Panc1 (cell line): ENCODE measurements around the gene FREM1.

Source experiments
- POLR2AphosphoS5 ChIP-seq: IDR thresholded peaks from 2 replicates; pipeline ENCODE4 v1.6.1; 2012; ENCODE audit warnings: mild to moderate bottlenecking, low read depth, low read length, moderate library complexity
- SIN3A ChIP-seq: IDR thresholded peaks from 2 replicates; pipeline ENCODE4 v1.6.1; 2012; ENCODE audit warnings: low read depth, mild to moderate bottlenecking, low read length, moderate library complexity, borderline replicate concordance; ENCODE audit not compliant: insufficient read depth
- TCF7L2 ChIP-seq: IDR thresholded peaks from 2 replicates; pipeline ENCODE4 v1.6.1; 2011; ENCODE audit warnings: mild to moderate bottlenecking, low read depth, low read length, inconsistent platforms
- TF ChIP-seq, protein P1 (sequence below): fragments of 450-650 bp; IDR thresholded peaks from 2 replicates; pipeline ENCODE4 v1.5.1; 2017; ENCODE audit warnings: mild to moderate bottlenecking
- TF ChIP-seq, protein P2 (sequence below), 2 experiments: IDR thresholded peaks; 2 replicates each; pipeline ENCODE4 v1.6.1; 2011 to 2012; ENCODE audit warnings: low read depth in 2 of 2, control low read depth in 1 of 2, low read length in 1 of 2, mild to moderate bottlenecking in 1 of 2, moderate library complexity in 1 of 2; ENCODE audit not compliant: insufficient read depth in 1 of 2

DNA sequence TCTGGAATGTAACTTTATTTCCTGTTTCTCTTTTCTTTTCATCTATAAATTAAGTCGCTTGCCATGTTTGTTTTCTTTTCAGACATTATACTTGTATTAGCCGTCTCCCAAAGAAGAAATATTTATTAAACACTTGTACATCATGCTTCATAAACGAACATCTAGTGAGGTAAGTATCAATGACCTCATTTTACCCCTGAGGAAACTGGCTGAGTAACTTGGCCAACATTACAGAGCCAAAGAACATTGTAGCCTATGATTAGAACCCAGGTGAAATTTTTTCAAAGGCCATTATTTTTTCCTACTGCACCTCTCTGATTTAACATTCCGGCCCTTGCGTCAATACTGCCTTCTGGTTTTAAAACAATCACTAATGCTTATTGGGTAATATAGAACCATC, 4.2 kb downstream of the FREM1 start:
- TF ChIP-seq, protein P1, sequence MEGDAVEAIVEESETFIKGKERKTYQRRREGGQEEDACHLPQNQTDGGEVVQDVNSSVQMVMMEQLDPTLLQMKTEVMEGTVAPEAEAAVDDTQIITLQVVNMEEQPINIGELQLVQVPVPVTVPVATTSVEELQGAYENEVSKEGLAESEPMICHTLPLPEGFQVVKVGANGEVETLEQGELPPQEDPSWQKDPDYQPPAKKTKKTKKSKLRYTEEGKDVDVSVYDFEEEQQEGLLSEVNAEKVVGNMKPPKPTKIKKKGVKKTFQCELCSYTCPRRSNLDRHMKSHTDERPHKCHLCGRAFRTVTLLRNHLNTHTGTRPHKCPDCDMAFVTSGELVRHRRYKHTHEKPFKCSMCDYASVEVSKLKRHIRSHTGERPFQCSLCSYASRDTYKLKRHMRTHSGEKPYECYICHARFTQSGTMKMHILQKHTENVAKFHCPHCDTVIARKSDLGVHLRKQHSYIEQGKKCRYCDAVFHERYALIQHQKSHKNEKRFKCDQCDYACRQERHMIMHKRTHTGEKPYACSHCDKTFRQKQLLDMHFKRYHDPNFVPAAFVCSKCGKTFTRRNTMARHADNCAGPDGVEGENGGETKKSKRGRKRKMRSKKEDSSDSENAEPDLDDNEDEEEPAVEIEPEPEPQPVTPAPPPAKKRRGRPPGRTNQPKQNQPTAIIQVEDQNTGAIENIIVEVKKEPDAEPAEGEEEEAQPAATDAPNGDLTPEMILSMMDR, result no peak
- no peak for TF ChIP-seq POLR2AphosphoS5
- no peak for TF ChIP-seq TCF7L2
- TF ChIP-seq, protein P2, sequence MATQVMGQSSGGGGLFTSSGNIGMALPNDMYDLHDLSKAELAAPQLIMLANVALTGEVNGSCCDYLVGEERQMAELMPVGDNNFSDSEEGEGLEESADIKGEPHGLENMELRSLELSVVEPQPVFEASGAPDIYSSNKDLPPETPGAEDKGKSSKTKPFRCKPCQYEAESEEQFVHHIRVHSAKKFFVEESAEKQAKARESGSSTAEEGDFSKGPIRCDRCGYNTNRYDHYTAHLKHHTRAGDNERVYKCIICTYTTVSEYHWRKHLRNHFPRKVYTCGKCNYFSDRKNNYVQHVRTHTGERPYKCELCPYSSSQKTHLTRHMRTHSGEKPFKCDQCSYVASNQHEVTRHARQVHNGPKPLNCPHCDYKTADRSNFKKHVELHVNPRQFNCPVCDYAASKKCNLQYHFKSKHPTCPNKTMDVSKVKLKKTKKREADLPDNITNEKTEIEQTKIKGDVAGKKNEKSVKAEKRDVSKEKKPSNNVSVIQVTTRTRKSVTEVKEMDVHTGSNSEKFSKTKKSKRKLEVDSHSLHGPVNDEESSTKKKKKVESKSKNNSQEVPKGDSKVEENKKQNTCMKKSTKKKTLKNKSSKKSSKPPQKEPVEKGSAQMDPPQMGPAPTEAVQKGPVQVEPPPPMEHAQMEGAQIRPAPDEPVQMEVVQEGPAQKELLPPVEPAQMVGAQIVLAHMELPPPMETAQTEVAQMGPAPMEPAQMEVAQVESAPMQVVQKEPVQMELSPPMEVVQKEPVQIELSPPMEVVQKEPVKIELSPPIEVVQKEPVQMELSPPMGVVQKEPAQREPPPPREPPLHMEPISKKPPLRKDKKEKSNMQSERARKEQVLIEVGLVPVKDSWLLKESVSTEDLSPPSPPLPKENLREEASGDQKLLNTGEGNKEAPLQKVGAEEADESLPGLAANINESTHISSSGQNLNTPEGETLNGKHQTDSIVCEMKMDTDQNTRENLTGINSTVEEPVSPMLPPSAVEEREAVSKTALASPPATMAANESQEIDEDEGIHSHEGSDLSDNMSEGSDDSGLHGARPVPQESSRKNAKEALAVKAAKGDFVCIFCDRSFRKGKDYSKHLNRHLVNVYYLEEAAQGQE (IDR thresholded peaks at IDR 0.05; ENCODE audit: insufficient read depth in 1 of 2, low read depth in 2 of 2, low read length in 1 of 2), result no peak
- no peak for TF ChIP-seq SIN3A
